Stimulated activated naive B cell treated with anti-CD40 and anti-IgM and Interleukin-4, amounts not matched to agents 10 μg/mL and 1 μg/mL and 100 μg/mL, for 72 hours (primary cell): ENCODE measurements around the gene TOMM5.

Experiments used
- ATAC-seq, 2 donors: fragments of 150-1000 bp; cut with Tn5 transposase; replicated peaks; 2 replicates each; pipeline ENCODE4 v1.10.0; 2021; ENCODE audit warnings: moderate library complexity in 1 of 2
- DNase-seq: peaks from one replicate; pipeline ENCODE4 v3.0.0; 2021
- H3K27ac Mint-ChIP-seq: one replicate; pipeline ENCODE4 v1.8.0; 2022; ENCODE audit warnings: mild to moderate bottlenecking, mixed read lengths
- H3K27me3 Mint-ChIP-seq, 2 donors: one replicate each; pipeline ENCODE4 v1.8.0; 2022; ENCODE audit warnings: mixed read lengths in 2 of 2
- H3K36me3 Mint-ChIP-seq, 2 donors: one replicate each; pipeline ENCODE4 v1.8.0; 2022; ENCODE audit warnings: mixed read lengths in 2 of 2, mild to moderate bottlenecking in 1 of 2
- H3K4me1 Mint-ChIP-seq, 2 donors: one replicate each; pipeline ENCODE4 v1.8.0; 2022; ENCODE audit warnings: mixed read lengths in 2 of 2, mild to moderate bottlenecking in 1 of 2
- H3K4me3 Mint-ChIP-seq, 2 donors: one replicate each; pipeline ENCODE4 v1.8.0; 2022; ENCODE audit warnings: mild to moderate bottlenecking in 2 of 2, mixed read lengths in 2 of 2, moderate library complexity in 1 of 2
- H3K9me3 Mint-ChIP-seq, 2 donors: one replicate each; pipeline ENCODE4 v1.8.0; 2022; ENCODE audit warnings: mixed read lengths in 2 of 2, mild to moderate bottlenecking in 1 of 2

Gene TOMM5

GRCh38 chr9:37592108-37592951 lies at the start of gene TOMM5:
Gene TOMM5, minus strand, starts transcription at chr9:37592597. Its CDS starts 65 bp downstream, at chr9:37592532.
- Mint-ChIP-seq H3K9me3 (no peaks in the 10 kb centered on the region), H3K27ac (peak within 1 kb of the TSS; percentile 98), H3K4me1 (peaks cover 18 to 39% of the 10 kb centered on the region in 2 donors), H3K36me3 (peaks cover 10 to 18% of the 10 kb centered on the region in 2 donors), H3K27me3 (no peaks in the 10 kb centered on the region), H3K4me3 (peak within 1 kb of the TSS; percentile 99)
- DNase-seq (peak; percentile 88), ATAC-seq (peak; percentile 95 to 96)

GRCh38 chr9:37641331-37641730 lies 48.9 kb upstream of the TOMM5 start:
- DNase-seq (no peak), ATAC-seq (no peak)
- Mint-ChIP-seq H3K27ac (no peak overlapping the region), H3K36me3 (no peaks in the 10 kb centered on the region), H3K9me3 (no peaks in the 10 kb centered on the region), H3K4me3 (no peak overlapping the region), H3K4me1 (peaks cover 0 to 13% of the 10 kb centered on the region in 2 donors), H3K27me3 (peaks cover 8 to 17% of the 10 kb centered on the region in 2 donors)

DNA sequence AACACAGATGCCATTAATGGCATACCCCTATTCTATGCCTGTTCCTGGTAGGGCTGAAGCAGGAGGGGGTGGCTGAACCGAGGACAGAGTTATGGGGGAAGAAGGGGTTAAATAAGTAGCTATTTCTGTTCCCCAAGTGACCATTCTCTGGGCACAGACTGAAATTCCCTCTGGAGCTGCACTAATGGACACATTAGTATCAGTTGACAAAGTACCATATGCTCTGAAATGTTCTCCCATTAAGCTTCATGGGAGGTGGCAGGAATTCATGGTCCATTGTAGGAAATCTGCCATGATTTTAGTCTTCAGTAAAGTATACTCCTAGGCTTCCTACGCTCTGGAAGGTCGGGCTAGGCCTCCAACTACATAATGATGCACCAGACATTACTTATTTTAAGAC lies 47.8 kb upstream of the TOMM5 start:
- ATAC-seq: no peak
- H3K36me3 Mint-ChIP-seq: no peaks in the 10 kb centered on the region
- H3K9me3 Mint-ChIP-seq: no peaks in the 10 kb centered on the region
- DNase-seq: no peak
- no peak overlapping the region for H3K4me3 Mint-ChIP-seq
- peaks cover 17 to 26% of the 10 kb centered on the region in 2 donors for H3K27me3 Mint-ChIP-seq
- H3K4me1 Mint-ChIP-seq: peaks cover 0 to 13% of the 10 kb centered on the region in 2 donors
- no peak overlapping the region for H3K27ac Mint-ChIP-seq

DNA sequence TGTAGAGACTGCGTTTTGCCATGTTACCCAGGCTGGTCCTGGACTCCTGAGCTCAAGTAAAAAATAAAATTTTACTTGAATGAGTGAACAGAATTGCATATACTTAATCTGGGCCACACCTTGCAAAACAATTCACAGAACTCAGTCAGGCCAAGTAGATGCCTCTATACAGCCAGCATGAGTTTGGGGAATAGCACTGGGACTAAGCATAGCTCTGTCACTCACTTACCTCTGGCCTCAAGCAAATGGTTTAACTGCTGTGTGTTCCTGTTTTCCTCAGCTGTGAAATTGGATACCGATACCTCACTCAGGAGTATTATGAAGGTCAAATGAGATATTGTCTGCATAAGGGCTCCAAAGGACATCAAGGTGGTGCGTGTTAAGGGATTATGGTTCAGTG lies 47.4 kb upstream of the TOMM5 start:
- Mint-ChIP-seq H3K4me1 (peaks cover 0 to 13% of the 10 kb centered on the region in 2 donors), H3K27ac (no peak overlapping the region), H3K27me3 (peaks cover 15 to 23% of the 10 kb centered on the region in 2 donors), H3K4me3 (no peak overlapping the region), H3K9me3 (no peaks in the 10 kb centered on the region), H3K36me3 (no peaks in the 10 kb centered on the region)
- no peak for DNase-seq
- no peak for ATAC-seq

- Mint-ChIP-seq H3K4me1 (peaks cover 0 to 13% of the 10 kb centered on the region in 2 donors), H3K4me3 (no peak overlapping the region), H3K27ac (no peak overlapping the region), H3K36me3 (no peaks in the 10 kb centered on the region), H3K27me3 (peaks cover 9 to 18% of the 10 kb centered on the region in 2 donors), H3K9me3 (no peaks in the 10 kb centered on the region)
- ATAC-seq (no peak), DNase-seq (no peak)
Observed at GRCh38 chr9:37639109-37639762, 46.8 kb upstream of the TOMM5 start.

DNA sequence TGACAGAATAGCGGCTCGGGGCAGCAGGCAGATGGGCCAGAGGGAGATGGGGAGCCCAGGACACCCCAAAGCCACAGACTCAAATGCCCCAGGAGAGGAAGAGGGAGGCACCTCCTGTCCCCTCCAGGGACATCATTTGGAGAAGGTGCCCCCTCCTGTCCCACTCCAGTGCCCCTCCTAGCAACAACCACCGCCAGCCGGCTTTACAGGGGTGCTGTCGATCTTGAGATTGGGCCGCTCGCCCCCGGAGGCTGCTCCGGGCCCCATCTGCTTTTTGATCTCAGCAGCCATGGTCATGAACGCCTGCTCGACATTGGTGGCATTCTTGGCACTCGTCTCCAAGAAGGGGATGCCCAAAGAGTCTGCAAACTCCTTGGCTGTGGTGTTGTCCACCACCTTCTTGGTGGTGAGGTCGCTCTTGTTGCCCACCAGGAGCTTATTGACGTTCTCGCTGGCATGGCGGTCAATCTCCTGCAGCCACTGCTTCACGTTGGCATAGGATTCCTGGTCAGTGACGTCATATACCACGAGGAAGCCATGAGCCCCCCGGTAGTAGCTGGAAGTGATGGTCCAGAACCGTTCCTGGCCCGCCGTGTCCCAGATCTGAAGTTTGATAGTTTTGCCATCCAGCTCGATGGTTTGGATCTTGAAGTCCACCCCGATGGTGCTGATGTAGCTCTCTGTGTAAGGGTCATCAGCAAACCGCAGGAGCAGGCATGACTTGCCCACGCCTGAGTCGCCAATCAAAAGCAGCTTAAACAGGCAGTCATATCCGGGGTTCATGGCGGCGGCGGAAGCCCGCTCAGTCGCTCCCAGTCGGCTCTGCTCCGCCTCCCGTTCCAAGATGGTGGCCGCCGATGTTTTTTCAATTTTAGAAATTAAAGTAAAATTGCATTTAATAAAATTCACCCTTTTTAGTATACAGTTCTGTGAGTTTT lies 44.4 kb upstream of the TOMM5 start:
- H3K27ac Mint-ChIP-seq: no peak overlapping the region
- H3K36me3 Mint-ChIP-seq: no peaks in the 10 kb centered on the region
- no peaks in the 10 kb centered on the region for H3K4me1 Mint-ChIP-seq
- no peak overlapping the region for H3K4me3 Mint-ChIP-seq
- no peaks in the 10 kb centered on the region for H3K9me3 Mint-ChIP-seq
- no peak for ATAC-seq
- DNase-seq: no peak
- H3K27me3 Mint-ChIP-seq: peaks cover 9 to 12% of the 10 kb centered on the region in 2 donors

DNA sequence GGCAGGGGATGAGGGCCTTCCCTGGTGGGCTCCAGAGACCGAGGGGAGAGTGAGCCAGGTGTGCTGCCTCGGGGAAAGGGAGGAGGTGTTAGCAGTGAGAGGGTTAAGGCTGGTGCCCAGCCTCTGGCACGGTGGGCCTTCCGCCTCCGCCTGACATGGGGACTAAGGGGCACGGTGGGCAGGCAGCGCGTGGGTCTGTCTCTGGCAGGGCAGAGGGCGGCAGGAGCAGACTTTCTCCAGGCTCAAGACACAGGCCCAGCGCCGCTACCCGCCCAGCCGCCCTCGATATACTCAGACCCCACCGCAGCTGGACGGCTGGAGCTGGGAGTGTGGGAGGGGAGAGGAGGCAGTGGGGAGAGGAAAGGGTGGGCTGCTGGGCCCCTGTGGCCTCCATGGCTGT lies 43.4 kb upstream of the TOMM5 start:
- Mint-ChIP-seq H3K4me1 (no peaks in the 10 kb centered on the region), H3K36me3 (no peaks in the 10 kb centered on the region), H3K27me3 (peaks cover 9 to 12% of the 10 kb centered on the region in 2 donors), H3K9me3 (no peaks in the 10 kb centered on the region), H3K27ac (peak overlapping the region; percentile 32), H3K4me3 (no peak overlapping the region)
- DNase-seq (no peak), ATAC-seq (no peak)

DNA sequence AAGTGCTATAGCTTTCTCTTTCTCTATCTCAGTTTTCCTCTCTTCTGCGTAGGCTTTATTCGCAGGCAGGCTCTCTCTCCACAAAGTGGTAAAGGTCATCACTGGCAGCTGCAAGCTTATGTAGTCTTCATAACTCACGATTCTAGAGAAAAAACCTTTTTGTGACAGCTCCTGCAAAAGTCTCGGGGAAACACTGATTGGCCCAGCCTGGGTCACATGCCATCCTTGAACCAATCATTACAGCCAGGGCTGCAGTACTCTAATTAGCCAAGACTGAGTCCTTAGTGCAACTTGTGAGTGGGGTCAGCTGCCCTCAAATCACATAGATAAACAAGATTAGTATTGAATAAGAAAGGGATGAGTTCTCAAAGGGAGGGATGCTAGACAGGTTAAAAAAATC lies 40.1 kb upstream of the TOMM5 start:
- Mint-ChIP-seq H3K27me3 (peaks cover 9 to 12% of the 10 kb centered on the region in 2 donors), H3K27ac (no peak overlapping the region), H3K36me3 (no peaks in the 10 kb centered on the region), H3K9me3 (no peaks in the 10 kb centered on the region), H3K4me1 (no peaks in the 10 kb centered on the region), H3K4me3 (no peak overlapping the region)
- no peak for ATAC-seq
- no peak for DNase-seq

DNA sequence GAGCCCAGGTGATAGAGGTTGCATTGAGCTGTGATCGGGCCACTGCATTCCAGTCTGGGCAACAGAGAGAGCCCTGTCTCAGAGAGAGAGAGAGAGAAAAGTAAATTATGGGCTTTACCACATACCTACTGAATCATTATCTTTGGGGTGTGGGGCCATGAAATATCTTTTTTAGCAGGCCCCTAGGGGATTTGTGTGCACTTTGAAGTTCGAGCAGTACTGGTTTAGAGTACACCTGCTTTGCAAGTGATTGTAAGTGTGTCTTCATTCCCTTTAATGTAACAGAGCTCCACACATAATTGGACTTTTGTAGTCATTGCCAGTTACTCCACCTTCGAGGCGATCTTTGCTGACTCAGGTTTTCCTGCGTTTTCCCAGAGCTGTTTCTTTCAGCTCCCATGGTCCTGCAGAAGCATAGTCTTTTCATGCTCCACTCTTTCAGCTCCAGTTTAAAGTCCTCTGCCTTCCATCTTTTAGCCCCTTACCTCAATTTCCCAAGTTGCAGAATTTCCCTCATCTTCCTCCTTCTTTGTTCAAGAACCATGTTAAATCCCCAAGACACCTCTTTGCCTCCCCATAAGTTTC lies 34.4 kb upstream of the TOMM5 start:
- H3K4me3 Mint-ChIP-seq: no peak overlapping the region
- peaks cover 0 to 2% of the 10 kb centered on the region in 2 donors for H3K4me1 Mint-ChIP-seq
- no peak for ATAC-seq
- H3K27ac Mint-ChIP-seq: no peak overlapping the region
- DNase-seq: no peak
- no peaks in the 10 kb centered on the region for H3K36me3 Mint-ChIP-seq
- H3K27me3 Mint-ChIP-seq: no peaks in the 10 kb centered on the region
- no peaks in the 10 kb centered on the region for H3K9me3 Mint-ChIP-seq

DNA sequence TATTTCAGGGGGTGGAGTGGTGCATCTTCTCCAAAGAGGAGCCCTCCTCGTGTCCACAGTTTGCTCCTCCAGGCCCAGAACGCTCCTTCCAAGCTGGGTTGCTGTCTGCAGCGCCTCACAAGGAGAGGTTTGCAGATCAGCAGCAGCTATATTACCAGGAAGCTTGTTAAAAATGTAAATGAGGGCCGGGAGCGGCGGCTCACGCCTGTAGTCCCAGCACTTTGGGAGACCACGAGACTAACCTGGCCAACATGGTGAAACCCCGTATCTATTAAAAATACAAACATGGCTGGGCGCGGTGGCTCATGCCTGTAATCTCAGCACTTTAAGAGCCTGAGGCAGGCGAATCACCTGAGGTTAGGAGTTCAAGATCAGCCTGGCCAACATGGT lies 33.4 kb upstream of the TOMM5 start:
- Mint-ChIP-seq H3K4me3 (no peak overlapping the region), H3K9me3 (no peaks in the 10 kb centered on the region), H3K27me3 (peaks cover 0 to 6% of the 10 kb centered on the region in 2 donors), H3K4me1 (peaks cover 2 to 4% of the 10 kb centered on the region in 2 donors), H3K36me3 (no peaks in the 10 kb centered on the region), H3K27ac (no peak overlapping the region)
- DNase-seq (no peak), ATAC-seq (no peak)

DNA sequence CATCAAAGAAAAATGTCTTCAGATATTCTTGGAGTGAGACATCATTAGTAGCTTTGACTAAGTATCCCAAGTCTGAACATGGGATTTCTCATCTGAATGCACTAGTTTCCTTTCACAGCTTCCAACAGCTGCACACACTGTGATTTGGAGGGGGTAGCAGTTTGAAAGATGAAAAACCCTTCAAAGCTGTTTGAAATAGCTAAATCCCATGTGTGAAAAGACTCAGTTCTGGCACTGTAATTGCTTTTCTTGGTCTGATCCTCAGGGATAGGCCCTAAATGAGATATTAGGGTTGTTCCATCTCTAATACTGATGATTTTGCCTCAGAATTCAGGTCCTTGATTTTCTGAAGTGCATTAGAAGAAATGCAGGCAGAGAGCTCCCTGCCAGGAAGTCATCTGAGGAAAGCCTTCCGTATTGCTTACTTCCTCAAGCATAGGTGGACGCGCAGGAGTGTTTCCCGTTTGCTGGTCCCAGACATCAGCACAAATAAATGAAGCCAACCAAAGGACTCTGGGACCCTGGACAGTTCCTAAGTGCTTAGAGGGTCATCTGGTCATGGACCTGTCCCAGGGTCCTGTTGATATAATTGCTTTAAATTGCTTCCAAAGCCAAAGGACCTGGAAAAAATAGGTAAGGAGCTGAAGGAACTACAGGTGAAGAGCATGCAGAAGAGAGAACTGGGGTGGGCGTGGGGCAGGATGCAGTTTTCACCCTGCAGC lies 32.8 kb upstream of the TOMM5 start:
- H3K9me3 Mint-ChIP-seq: no peaks in the 10 kb centered on the region
- ATAC-seq (no peak), DNase-seq (no peak)
- H3K4me3 Mint-ChIP-seq: no peak overlapping the region
- peaks cover 0 to 6% of the 10 kb centered on the region in 2 donors for H3K27me3 Mint-ChIP-seq
- no peaks in the 10 kb centered on the region for H3K36me3 Mint-ChIP-seq
- H3K27ac Mint-ChIP-seq: no peak overlapping the region
- H3K4me1 Mint-ChIP-seq: peaks cover 2 to 4% of the 10 kb centered on the region in 2 donors

DNA sequence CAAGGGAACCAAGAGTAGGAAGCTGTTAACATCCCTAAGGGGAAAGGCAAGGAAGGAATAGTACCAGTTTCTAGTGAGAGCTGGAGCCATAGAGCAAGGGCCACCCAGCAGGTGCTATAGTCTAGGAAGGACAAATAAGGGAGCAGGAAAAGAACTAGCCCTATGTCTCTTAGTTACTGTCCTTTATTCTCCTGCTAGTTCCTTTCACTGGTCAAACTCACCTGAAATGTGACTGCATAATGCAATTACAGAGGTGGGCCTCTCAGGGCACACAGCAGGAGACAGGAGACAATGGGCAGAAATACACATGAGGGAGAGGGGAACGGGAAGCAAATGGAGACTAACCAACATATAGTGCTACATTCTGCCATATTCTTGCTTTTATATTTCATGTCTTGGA lies 31.7 kb upstream of the TOMM5 start:
- no peak overlapping the region for H3K4me3 Mint-ChIP-seq
- H3K9me3 Mint-ChIP-seq: no peaks in the 10 kb centered on the region
- H3K27me3 Mint-ChIP-seq: peaks cover 0 to 6% of the 10 kb centered on the region in 2 donors
- no peaks in the 10 kb centered on the region for H3K36me3 Mint-ChIP-seq
- H3K4me1 Mint-ChIP-seq: peaks cover 2 to 4% of the 10 kb centered on the region in 2 donors
- H3K27ac Mint-ChIP-seq: no peak overlapping the region
- DNase-seq: no peak
- ATAC-seq: no peak

DNA sequence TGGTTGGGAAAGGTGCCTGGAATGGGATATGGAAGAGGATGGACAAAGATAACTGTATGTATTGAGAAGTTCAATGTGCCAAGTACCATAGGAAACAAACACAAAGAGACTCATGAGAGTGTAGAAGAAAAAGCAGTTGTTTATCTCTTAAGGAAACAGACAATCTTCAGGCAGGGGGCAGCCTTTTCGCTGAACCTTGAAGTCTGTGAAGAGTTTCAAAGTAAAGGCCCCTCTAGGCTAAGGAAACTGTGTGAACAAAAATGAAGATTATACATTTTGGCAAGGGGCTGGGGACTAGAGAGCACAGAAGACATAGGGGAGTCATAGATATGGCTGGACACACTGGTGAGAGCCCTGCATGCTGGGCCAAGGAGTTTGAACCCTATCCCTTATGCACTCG lies 30.9 kb upstream of the TOMM5 start:
- Mint-ChIP-seq H3K27ac (no peak overlapping the region), H3K4me1 (peaks cover 2 to 4% of the 10 kb centered on the region in 2 donors), H3K36me3 (no peaks in the 10 kb centered on the region), H3K4me3 (no peak overlapping the region), H3K9me3 (no peaks in the 10 kb centered on the region), H3K27me3 (peaks cover 0 to 6% of the 10 kb centered on the region in 2 donors)
- DNase-seq (no peak), ATAC-seq (no peak)
